WERI-Rb-1 (cell line): ENCODE results near the gene TSPAN15.

Experiments used
- DNase-seq: peaks from one replicate; pipeline ENCODE4 v3.0.0-alpha.2; 2020
- H3K27ac ChIP-seq: fragments of 250-450 bp; sonication (Bioruptor Pico); 2 replicates; pipeline ENCODE4 v1.5.1; 2020; ENCODE audit warnings: mild to moderate bottlenecking, moderate library complexity
- H3K27me3 ChIP-seq: fragments of 250-450 bp; sonication (Bioruptor Pico); 2 replicates; pipeline ENCODE4 v1.5.1; 2021; ENCODE audit warnings: mild to moderate bottlenecking, low read depth, moderate library complexity; ENCODE audit not compliant: insufficient read depth, severe bottlenecking
- H3K36me3 ChIP-seq: fragments of 250-450 bp; sonication (Bioruptor Pico); 2 replicates; pipeline ENCODE4 v1.5.1; 2020; ENCODE audit warnings: mild to moderate bottlenecking, moderate library complexity
- H3K4me3 ChIP-seq: 2 replicates; pipeline ENCODE4 v1.5.1; 2011; ENCODE audit warnings: low read depth, mild to moderate bottlenecking, control low read depth, low read length
- H3K9me3 ChIP-seq: fragments of 250-450 bp; sonication (Bioruptor Pico); 2 replicates; pipeline ENCODE4 v1.5.1; 2021; ENCODE audit warnings: mild to moderate bottlenecking, moderate library complexity; ENCODE audit not compliant: severe bottlenecking
- CTCF ChIP-seq: IDR thresholded peaks from 2 replicates; pipeline ENCODE4 v1.5.1; 2011; ENCODE audit warnings: low read depth, mild to moderate bottlenecking, control low read depth, inconsistent platforms, low read length

Gene TSPAN15

DNA sequence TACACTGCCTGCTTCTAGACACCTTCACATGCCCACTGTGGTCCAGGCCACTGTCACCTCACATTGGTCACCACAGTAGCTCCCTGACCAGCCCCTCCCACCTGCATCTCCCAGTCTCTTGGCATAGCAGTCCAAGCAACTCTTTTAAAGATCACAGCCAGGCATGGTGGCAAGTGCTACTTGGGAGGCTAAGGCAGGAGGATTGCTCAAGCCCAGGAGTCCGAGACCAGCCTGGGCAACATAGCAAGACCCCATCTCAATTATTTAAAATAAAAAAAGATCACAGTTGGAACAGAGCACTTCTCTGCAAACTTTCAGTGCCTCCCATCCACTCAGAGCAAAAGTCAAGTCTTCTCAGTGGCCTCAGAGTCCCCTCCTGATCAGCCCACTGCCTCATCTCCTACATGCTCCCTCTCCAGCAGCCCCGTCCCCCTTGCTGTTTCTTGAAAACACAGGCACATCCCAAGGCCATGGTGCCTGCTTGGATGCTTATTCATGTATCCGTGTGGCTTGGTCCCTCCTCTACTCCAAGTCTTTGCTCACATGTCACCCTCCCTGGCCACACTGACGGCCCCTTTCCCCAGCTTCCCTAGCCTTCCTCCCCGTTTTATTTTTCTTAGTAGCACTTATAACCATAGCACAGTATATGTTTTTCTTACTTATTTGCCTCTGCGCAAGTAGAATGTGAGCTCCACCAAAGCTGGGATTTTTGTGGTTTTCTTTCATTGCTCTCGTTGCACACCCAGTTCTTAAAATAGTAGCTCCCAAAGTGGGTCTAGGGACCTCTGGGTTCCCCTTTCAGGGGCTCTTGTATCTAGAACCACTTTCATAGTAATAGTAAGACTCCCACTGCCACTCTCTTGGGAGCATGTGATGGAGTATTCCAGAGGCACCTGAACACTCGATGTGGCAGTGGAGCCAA lies 19.5 kb downstream of the TSPAN15 start:
- Histone ChIP-seq H3K27ac (no peak overlapping the region), H3K9me3 (no peaks in the 10 kb centered on the region), H3K27me3 (no peaks in the 10 kb centered on the region), H3K36me3 (no peaks in the 10 kb centered on the region), H3K4me3 (no peak overlapping the region)
- DNase-seq: no peak
- no peak for TF ChIP-seq CTCF

- Histone ChIP-seq H3K27ac (no peak overlapping the region), H3K27me3 (no peaks in the 10 kb centered on the region), H3K36me3 (no peaks in the 10 kb centered on the region), H3K4me3 (no peak overlapping the region), H3K9me3 (no peaks in the 10 kb centered on the region)
- DNase-seq: no peak
- no peak for TF ChIP-seq CTCF
Observed at GRCh38 chr10:69472142-69472541, 20.9 kb downstream of the TSPAN15 start.

DNA sequence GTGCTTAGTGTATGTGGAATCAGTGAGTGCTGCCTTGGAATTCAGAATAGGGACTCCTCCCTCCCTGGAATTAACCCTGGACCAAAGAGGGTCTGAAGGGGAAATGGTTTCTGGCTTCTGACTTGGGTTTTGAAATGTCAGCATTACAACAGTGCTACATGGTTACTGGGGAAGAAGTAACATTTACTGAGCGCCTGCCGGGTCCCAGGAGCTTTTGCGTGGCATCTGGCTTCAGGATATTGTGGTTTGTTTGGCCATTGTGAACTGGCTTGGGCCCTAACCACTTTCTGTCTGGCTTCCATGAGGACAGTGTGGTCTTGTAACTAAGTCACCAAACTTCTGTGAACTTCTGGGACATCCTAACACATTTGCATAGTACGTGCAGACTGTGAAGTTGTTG lies 21.3 kb downstream of the TSPAN15 start:
- H3K27me3 ChIP-seq: no peaks in the 10 kb centered on the region
- H3K27ac ChIP-seq: no peak overlapping the region
- H3K4me3 ChIP-seq: no peak overlapping the region
- no peak for DNase-seq
- H3K36me3 ChIP-seq: no peaks in the 10 kb centered on the region
- no peaks in the 10 kb centered on the region for H3K9me3 ChIP-seq
- no peak for TF ChIP-seq CTCF

GRCh38 chr10:69473304-69473990 lies 22.2 kb downstream of the TSPAN15 start:
- Histone ChIP-seq H3K4me3 (no peak overlapping the region), H3K27ac (no peak overlapping the region), H3K9me3 (no peaks in the 10 kb centered on the region), H3K36me3 (no peaks in the 10 kb centered on the region), H3K27me3 (no peaks in the 10 kb centered on the region)
- no peak for DNase-seq
- TF ChIP-seq CTCF: no peak

- Histone ChIP-seq H3K27ac (no peak overlapping the region), H3K36me3 (no peaks in the 10 kb centered on the region), H3K9me3 (no peaks in the 10 kb centered on the region), H3K4me3 (no peak overlapping the region), H3K27me3 (no peaks in the 10 kb centered on the region)
- no peak for DNase-seq
- TF ChIP-seq CTCF: no peak
Observed at GRCh38 chr10:69474742-69475432, 23.6 kb downstream of the TSPAN15 start.
